GM23338 (cell line): ENCODE data around the gene ZNF185. TPM values are rescaled to one million over a fixed set of nuclear protein-coding genes. Genes with fewer than 3 reads are reported as not detected.

Experiments used
- CREB1 ChIP-seq: fragments of 250-450 bp; sonication (Bioruptor Pico); IDR thresholded peaks from 2 replicates; pipeline ENCODE4 v1.5.0; 2020; ENCODE audit warnings: low read depth, mild to moderate bottlenecking, moderate library complexity
- ZNF331 ChIP-seq: fragments of 250-450 bp; sonication (Bioruptor Pico); IDR thresholded peaks from 2 replicates; pipeline ENCODE4 v1.5.0; 2020; ENCODE audit warnings: low read depth, mild to moderate bottlenecking, moderate library complexity
- polyA plus RNA-seq: library from polyadenylated mRNA; unstranded; fragments of >200 nt; fragmentation: Nextera tagmentation; extraction: Ambion mirVana; gene quantifications from 2 replicates; pipeline ENCODE4 v1.2.1, GENCODE V29; 2016
- total RNA-seq: library from RNA; depleted of rRNA; stranded (reverse); fragments of >200 nt; shearing (Covaris generic); gene quantifications from 2 replicates; pipeline ENCODE4 v1.2.3, GENCODE V29; 2014
- TF ChIP-seq, protein P1 (sequence below): fragments of 250-450 bp; sonication (Bioruptor Pico); IDR thresholded peaks from 2 replicates; pipeline ENCODE4 v1.5.0; 2020; ENCODE audit warnings: mild to moderate bottlenecking, moderate library complexity
- TF ChIP-seq, protein P2 (sequence below): IDR thresholded peaks from one replicate; pipeline ENCODE4 v1.6.1; 2018; ENCODE audit warnings: antibody characterized with exemption; ENCODE audit not compliant: unreplicated experiment

Gene ZNF185
- total and polyA plus RNA-seq, 2 experiments from 2014 or later: 2.9 to 7.8 TPM

DNA sequence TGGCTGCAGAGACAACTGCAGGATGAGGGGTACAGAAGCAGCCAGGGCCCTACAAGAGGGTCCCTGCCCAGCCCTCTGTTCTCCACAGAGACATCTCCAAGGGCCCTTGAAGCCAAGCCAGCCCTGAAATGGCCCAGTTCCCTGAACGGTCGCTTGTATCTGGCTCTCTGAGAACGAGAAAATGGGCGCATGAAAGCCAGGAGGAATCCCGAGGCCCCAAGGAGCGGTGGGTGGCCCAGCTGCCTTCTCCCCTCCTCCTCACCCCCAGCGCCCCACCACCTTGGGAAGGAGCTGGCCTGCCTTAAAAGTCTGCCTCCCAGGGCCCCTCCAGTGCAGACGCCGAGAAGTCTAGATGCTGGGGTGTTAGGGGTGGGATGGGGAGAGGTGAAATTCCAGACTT, 5.7 kb downstream of the ZNF185 start (continued):
- TF ChIP-seq, protein P1, sequence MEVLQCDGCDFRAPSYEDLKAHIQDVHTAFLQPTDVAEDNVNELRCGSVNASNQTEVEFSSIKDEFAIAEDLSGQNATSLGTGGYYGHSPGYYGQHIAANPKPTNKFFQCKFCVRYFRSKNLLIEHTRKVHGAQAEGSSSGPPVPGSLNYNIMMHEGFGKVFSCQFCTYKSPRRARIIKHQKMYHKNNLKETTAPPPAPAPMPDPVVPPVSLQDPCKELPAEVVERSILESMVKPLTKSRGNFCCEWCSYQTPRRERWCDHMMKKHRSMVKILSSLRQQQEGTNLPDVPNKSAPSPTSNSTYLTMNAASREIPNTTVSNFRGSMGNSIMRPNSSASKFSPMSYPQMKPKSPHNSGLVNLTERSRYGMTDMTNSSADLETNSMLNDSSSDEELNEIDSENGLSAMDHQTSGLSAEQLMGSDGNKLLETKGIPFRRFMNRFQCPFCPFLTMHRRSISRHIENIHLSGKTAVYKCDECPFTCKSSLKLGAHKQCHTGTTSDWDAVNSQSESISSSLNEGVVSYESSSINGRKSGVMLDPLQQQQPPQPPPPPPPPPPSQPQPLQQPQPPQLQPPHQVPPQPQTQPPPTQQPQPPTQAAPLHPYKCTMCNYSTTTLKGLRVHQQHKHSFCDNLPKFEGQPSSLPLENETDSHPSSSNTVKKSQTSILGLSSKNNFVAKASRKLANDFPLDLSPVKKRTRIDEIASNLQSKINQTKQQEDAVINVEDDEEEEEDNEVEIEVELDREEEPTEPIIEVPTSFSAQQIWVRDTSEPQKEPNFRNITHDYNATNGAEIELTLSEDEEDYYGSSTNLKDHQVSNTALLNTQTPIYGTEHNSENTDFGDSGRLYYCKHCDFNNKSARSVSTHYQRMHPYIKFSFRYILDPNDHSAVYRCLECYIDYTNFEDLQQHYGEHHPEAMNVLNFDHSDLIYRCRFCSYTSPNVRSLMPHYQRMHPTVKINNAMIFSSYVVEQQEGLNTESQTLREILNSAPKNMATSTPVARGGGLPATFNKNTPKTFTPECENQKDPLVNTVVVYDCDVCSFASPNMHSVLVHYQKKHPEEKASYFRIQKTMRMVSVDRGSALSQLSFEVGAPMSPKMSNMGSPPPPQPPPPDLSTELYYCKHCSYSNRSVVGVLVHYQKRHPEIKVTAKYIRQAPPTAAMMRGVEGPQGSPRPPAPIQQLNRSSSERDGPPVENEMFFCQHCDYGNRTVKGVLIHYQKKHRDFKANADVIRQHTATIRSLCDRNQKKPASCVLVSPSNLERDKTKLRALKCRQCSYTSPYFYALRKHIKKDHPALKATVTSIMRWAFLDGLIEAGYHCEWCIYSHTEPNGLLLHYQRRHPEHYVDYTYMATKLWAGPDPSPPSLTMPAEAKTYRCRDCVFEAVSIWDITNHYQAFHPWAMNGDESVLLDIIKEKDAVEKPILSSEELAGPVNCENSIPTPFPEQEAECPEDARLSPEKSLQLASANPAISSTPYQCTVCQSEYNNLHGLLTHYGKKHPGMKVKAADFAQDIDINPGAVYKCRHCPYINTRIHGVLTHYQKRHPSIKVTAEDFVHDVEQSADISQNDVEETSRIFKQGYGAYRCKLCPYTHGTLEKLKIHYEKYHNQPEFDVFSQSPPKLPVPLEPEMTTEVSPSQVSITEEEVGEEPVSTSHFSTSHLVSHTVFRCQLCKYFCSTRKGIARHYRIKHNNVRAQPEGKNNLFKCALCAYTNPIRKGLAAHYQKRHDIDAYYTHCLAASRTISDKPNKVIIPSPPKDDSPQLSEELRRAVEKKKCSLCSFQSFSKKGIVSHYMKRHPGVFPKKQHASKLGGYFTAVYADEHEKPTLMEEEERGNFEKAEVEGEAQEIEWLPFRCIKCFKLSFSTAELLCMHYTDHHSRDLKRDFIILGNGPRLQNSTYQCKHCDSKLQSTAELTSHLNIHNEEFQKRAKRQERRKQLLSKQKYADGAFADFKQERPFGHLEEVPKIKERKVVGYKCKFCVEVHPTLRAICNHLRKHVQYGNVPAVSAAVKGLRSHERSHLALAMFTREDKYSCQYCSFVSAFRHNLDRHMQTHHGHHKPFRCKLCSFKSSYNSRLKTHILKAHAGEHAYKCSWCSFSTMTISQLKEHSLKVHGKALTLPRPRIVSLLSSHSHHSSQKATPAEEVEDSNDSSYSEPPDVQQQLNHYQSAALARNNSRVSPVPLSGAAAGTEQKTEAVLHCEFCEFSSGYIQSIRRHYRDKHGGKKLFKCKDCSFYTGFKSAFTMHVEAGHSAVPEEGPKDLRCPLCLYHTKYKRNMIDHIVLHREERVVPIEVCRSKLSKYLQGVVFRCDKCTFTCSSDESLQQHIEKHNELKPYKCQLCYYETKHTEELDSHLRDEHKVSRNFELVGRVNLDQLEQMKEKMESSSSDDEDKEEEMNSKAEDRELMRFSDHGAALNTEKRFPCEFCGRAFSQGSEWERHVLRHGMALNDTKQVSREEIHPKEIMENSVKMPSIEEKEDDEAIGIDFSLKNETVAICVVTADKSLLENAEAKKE (CRISPR knock-in tag): no peak
- TF ChIP-seq ZNF331 (CRISPR knock-in tag): no peak
- no peak for TF ChIP-seq CREB1
- TF ChIP-seq, protein P2, sequence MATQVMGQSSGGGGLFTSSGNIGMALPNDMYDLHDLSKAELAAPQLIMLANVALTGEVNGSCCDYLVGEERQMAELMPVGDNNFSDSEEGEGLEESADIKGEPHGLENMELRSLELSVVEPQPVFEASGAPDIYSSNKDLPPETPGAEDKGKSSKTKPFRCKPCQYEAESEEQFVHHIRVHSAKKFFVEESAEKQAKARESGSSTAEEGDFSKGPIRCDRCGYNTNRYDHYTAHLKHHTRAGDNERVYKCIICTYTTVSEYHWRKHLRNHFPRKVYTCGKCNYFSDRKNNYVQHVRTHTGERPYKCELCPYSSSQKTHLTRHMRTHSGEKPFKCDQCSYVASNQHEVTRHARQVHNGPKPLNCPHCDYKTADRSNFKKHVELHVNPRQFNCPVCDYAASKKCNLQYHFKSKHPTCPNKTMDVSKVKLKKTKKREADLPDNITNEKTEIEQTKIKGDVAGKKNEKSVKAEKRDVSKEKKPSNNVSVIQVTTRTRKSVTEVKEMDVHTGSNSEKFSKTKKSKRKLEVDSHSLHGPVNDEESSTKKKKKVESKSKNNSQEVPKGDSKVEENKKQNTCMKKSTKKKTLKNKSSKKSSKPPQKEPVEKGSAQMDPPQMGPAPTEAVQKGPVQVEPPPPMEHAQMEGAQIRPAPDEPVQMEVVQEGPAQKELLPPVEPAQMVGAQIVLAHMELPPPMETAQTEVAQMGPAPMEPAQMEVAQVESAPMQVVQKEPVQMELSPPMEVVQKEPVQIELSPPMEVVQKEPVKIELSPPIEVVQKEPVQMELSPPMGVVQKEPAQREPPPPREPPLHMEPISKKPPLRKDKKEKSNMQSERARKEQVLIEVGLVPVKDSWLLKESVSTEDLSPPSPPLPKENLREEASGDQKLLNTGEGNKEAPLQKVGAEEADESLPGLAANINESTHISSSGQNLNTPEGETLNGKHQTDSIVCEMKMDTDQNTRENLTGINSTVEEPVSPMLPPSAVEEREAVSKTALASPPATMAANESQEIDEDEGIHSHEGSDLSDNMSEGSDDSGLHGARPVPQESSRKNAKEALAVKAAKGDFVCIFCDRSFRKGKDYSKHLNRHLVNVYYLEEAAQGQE: no peak
